ENCODE measurements around the gene FABP1.

The FABP1 gene

GRCh38 chr2:88078643-88079172 is 49.2 kb downstream of the FABP1 start:
- CTCF ChIA-PET, result interaction anchor here (0.6 to 1.3 kb wide), 4 partner anchors 17 to 24 kb away, joined by 3 to 5 read pairs (median 3); no protein-coding TSS in a partner anchor
- TF ChIP-seq KLF8 (tag by site-specific recombination; IDR thresholded peaks at IDR 0.05) (no peak), ELK4 (IDR thresholded peaks at IDR 0.05; ENCODE audit: borderline replicate concordance, low read depth, low read length) (no peak), ZNF23 (tag by site-specific recombination; IDR thresholded peaks at IDR 0.05; ENCODE audit: borderline replicate concordance) (no peak), ZNF423 (tag by site-specific recombination; IDR thresholded peaks at IDR 0.05) (no peak), ZNF292 (tag by site-specific recombination; IDR thresholded peaks at IDR 0.05; ENCODE audit: borderline replicate concordance, low read depth) (no peak), ZNF792 (tag by site-specific recombination; IDR thresholded peaks at IDR 0.05) (no peak), ZNF18 (tag by site-specific recombination; IDR thresholded peaks at IDR 0.05) (no peak), HOXD13 (CRISPR knock-in tag; IDR thresholded peaks at IDR 0.05; ENCODE audit: borderline replicate concordance) (no peak), YY2 (tag by site-specific recombination; IDR thresholded peaks at IDR 0.05) (no peak)
- Histone ChIP-seq H3K9me3 (ENCODE audit: control insufficient read depth, insufficient read depth, low read depth, low read length) (no peaks in the 10 kb centered on the region), H3K27ac (ENCODE audit: extremely low read depth, low read depth, low read length) (no peak overlapping the region), H3K36me3 (ENCODE audit: control insufficient read depth in 2 of 2, insufficient read depth in 1 of 2, low read length in 2 of 2) (no peaks in the 10 kb centered on the region), H3K4me1 (ENCODE audit: control insufficient read depth, insufficient read depth, low read length) (no peaks in the 10 kb centered on the region), H3K4me3 (ENCODE audit: low read depth, low read length) (no peak overlapping the region)
- POLR2A ChIA-PET, result no interaction called here

- TF ChIP-seq KLF10 (tag by site-specific recombination; IDR thresholded peaks at IDR 0.05) (no peak), ZNF530 (tag by site-specific recombination; IDR thresholded peaks at IDR 0.05; ENCODE audit: low read depth) (no peak), OVOL3 (tag by site-specific recombination; IDR thresholded peaks at IDR 0.05) (no peak), ZNF391 (tag by site-specific recombination; IDR thresholded peaks at IDR 0.05; ENCODE audit: borderline replicate concordance, low read depth) (no peak), GLIS1 (tag by site-specific recombination; IDR thresholded peaks at IDR 0.05) (no peak), BCL6B (tag by site-specific recombination; IDR thresholded peaks at IDR 0.05) (no peak), ZNF600 (tag by site-specific recombination; IDR thresholded peaks at IDR 0.05) (no peak), ZSCAN18 (tag by site-specific recombination; IDR thresholded peaks at IDR 0.05) (no peak)
- no peak overlapping the region for H3K4me3 ChIP-seq (ENCODE audit: low read depth, low read length)
- H3K4me1 ChIP-seq (ENCODE audit: control insufficient read depth, insufficient read depth, low read length), result no peaks in the 10 kb centered on the region
- H3K9me3 ChIP-seq (ENCODE audit: control insufficient read depth, insufficient read depth, low read depth, low read length), result no peaks in the 10 kb centered on the region
- no peaks in the 10 kb centered on the region for H3K36me3 ChIP-seq (ENCODE audit: control insufficient read depth in 2 of 2, insufficient read depth in 1 of 2, low read length in 2 of 2)
- ChIA-PET POLR2A (no interaction called here), CTCF (interaction anchor here (1.0 kb wide), 1 partner anchor 8 kb away, joined by 3 read pairs; no protein-coding TSS in a partner anchor)
- no peak overlapping the region for H3K27ac ChIP-seq (ENCODE audit: extremely low read depth, low read depth, low read length)
These were observed 50.8 kb downstream of the FABP1 start for GRCh38 chr2:88077080-88077479.

GRCh38 chr2:88074854-88075292 is 53.0 kb downstream of the FABP1 start:
- CTCF ChIA-PET, result no interaction called here
- Histone ChIP-seq H3K4me1 (ENCODE audit: control insufficient read depth, insufficient read depth, low read length) (no peaks in the 10 kb centered on the region), H3K4me3 (ENCODE audit: low read depth, low read length) (no peak overlapping the region), H3K9me3 (ENCODE audit: control insufficient read depth, insufficient read depth, low read depth, low read length) (no peaks in the 10 kb centered on the region), H3K36me3 (ENCODE audit: control insufficient read depth in 2 of 2, insufficient read depth in 1 of 2, low read length in 2 of 2) (no peaks in the 10 kb centered on the region), H3K27ac (ENCODE audit: extremely low read depth, low read depth, low read length) (no peak overlapping the region)
- POLR2A ChIA-PET, result no interaction called here
- TF ChIP-seq ZNF223 (tag by site-specific recombination; IDR thresholded peaks at IDR 0.05) (no peak), SETDB1 (IDR thresholded peaks at IDR 0.05; ENCODE audit: insufficient read length, low read length) (no peak), HOXD13 (CRISPR knock-in tag; IDR thresholded peaks at IDR 0.05; ENCODE audit: borderline replicate concordance) (no peak), ZNF513 (tag by site-specific recombination; IDR thresholded peaks at IDR 0.05) (no peak), ZNF677 (tag by site-specific recombination; IDR thresholded peaks at IDR 0.05) (no peak), FEZF1 (tag by site-specific recombination; IDR thresholded peaks at IDR 0.05) (no peak), ZNF146 (tag by site-specific recombination; IDR thresholded peaks at IDR 0.05) (no peak), ZNF362 (tag by site-specific recombination; IDR thresholded peaks at IDR 0.05) (no peak), ZNF423 (tag by site-specific recombination; IDR thresholded peaks at IDR 0.05) (no peak)
